ENCODE data around the gene TMPRSS2. TPM values are rescaled to one million over a fixed set of nuclear protein-coding genes. Genes with fewer than 3 reads are reported as not detected.

TMPRSS2 gene
- total and polyA plus RNA-seq, 4 donors: 0.41 to 0.89 (median 0.67) TPM

- DNase-seq (ENCODE audit: low read depth in 4 of 6, low spot score in 6 of 6): no peak
- no peak overlapping the region for H3K27ac ChIP-seq (ENCODE audit: low read depth, low read length)
- WGBS (ENCODE audit: insufficient coverage): 75% methylated on average over 7 of the region's 7 CpGs
Measured at GRCh38 chr21:41501919-41502318, 6.0 kb downstream of the TMPRSS2 start.

GRCh38 chr21:41500931-41501381 is 7.0 kb downstream of the TMPRSS2 start:
- 63% methylated on average over 3 of the region's 9 CpGs for WGBS (ENCODE audit: insufficient coverage)
- H3K36me3 ChIP-seq (ENCODE audit: control insufficient read depth, insufficient read depth, low read length): no peaks in the 10 kb centered on the region
- no peak for DNase-seq (ENCODE audit: low read depth in 4 of 6, low spot score in 6 of 6)
- H3K27me3 ChIP-seq (ENCODE audit: control insufficient read depth, insufficient read depth, low read length): peaks cover 14% of the 10 kb centered on the region
- H3K27ac ChIP-seq (ENCODE audit: low read depth, low read length): no peak overlapping the region
- H3K4me1 ChIP-seq (ENCODE audit: control insufficient read depth, insufficient read depth, low read length): no peaks in the 10 kb centered on the region
- no peaks in the 10 kb centered on the region for H3K9me3 ChIP-seq (ENCODE audit: control insufficient read depth, insufficient read depth, low read length)
- no peak overlapping the region for H3K4me3 ChIP-seq (ENCODE audit: low read depth, low read length)

More at GRCh38 chr21:41501919-41502318, 6.0 kb downstream of the TMPRSS2 start:
- H3K27me3 ChIP-seq (ENCODE audit: control insufficient read depth, insufficient read depth, low read length): peaks cover 23% of the 10 kb centered on the region
- no peak overlapping the region for H3K4me3 ChIP-seq (ENCODE audit: low read depth, low read length)
- peaks cover 3% of the 10 kb centered on the region for H3K4me1 ChIP-seq (ENCODE audit: control insufficient read depth, insufficient read depth, low read length)
- no peaks in the 10 kb centered on the region for H3K9me3 ChIP-seq (ENCODE audit: control insufficient read depth, insufficient read depth, low read length)
- H3K36me3 ChIP-seq (ENCODE audit: control insufficient read depth, insufficient read depth, low read length): no peaks in the 10 kb centered on the region

GRCh38 chr21:41500363-41500762 is 7.6 kb downstream of the TMPRSS2 start:
- DNase-seq (ENCODE audit: low read depth in 4 of 6, low spot score in 6 of 6): no peak
- Histone ChIP-seq H3K4me1 (ENCODE audit: control insufficient read depth, insufficient read depth, low read length) (no peaks in the 10 kb centered on the region), H3K36me3 (ENCODE audit: control insufficient read depth, insufficient read depth, low read length) (no peaks in the 10 kb centered on the region), H3K4me3 (ENCODE audit: low read depth, low read length) (no peak overlapping the region), H3K9me3 (ENCODE audit: control insufficient read depth, insufficient read depth, low read length) (no peaks in the 10 kb centered on the region), H3K27me3 (ENCODE audit: control insufficient read depth, insufficient read depth, low read length) (peaks cover 8% of the 10 kb centered on the region), H3K27ac (ENCODE audit: low read depth, low read length) (no peak overlapping the region)
- 74% methylated on average over 2 of the region's 6 CpGs for WGBS (ENCODE audit: insufficient coverage)

- Histone ChIP-seq H3K9me3 (ENCODE audit: control insufficient read depth, insufficient read depth, low read length) (no peaks in the 10 kb centered on the region), H3K4me3 (ENCODE audit: low read depth, low read length) (no peak overlapping the region), H3K4me1 (ENCODE audit: control insufficient read depth, insufficient read depth, low read length) (no peaks in the 10 kb centered on the region), H3K36me3 (ENCODE audit: control insufficient read depth, insufficient read depth, low read length) (no peaks in the 10 kb centered on the region), H3K27ac (ENCODE audit: low read depth, low read length) (no peak overlapping the region), H3K27me3 (ENCODE audit: control insufficient read depth, insufficient read depth, low read length) (peaks cover 4% of the 10 kb centered on the region)
- no peak for DNase-seq (ENCODE audit: low read depth in 4 of 6, low spot score in 6 of 6)
- WGBS (ENCODE audit: insufficient coverage): 100% methylated on average over 2 of the region's 2 CpGs
Measured at GRCh38 chr21:41499920-41500319, 8.0 kb downstream of the TMPRSS2 start.

GRCh38 chr21:41497788-41498187 is 10.2 kb downstream of the TMPRSS2 start:
- H3K4me3 ChIP-seq (ENCODE audit: low read depth, low read length): no peak overlapping the region
- WGBS (ENCODE audit: insufficient coverage): 100% methylated on average over 1 of the region's 8 CpGs
- no peak overlapping the region for H3K27ac ChIP-seq (ENCODE audit: low read depth, low read length)
- no peaks in the 10 kb centered on the region for H3K9me3 ChIP-seq (ENCODE audit: control insufficient read depth, insufficient read depth, low read length)
- DNase-seq (ENCODE audit: low read depth in 4 of 6, low spot score in 6 of 6): no peak
- H3K36me3 ChIP-seq (ENCODE audit: control insufficient read depth, insufficient read depth, low read length): no peaks in the 10 kb centered on the region
- no peaks in the 10 kb centered on the region for H3K27me3 ChIP-seq (ENCODE audit: control insufficient read depth, insufficient read depth, low read length)
- H3K4me1 ChIP-seq (ENCODE audit: control insufficient read depth, insufficient read depth, low read length): no peaks in the 10 kb centered on the region

- 93% methylated on average over 6 of the region's 6 CpGs for WGBS (ENCODE audit: insufficient coverage)
- Histone ChIP-seq H3K4me1 (ENCODE audit: control insufficient read depth, insufficient read depth, low read length) (no peaks in the 10 kb centered on the region), H3K9me3 (ENCODE audit: control insufficient read depth, insufficient read depth, low read length) (no peaks in the 10 kb centered on the region), H3K4me3 (ENCODE audit: low read depth, low read length) (no peak overlapping the region), H3K27me3 (ENCODE audit: control insufficient read depth, insufficient read depth, low read length) (no peaks in the 10 kb centered on the region), H3K27ac (ENCODE audit: low read depth, low read length) (no peak overlapping the region), H3K36me3 (ENCODE audit: control insufficient read depth, insufficient read depth, low read length) (no peaks in the 10 kb centered on the region)
- DNase-seq (ENCODE audit: low read depth in 4 of 6, low spot score in 6 of 6): no peak
Measured at GRCh38 chr21:41497008-41497407, 10.9 kb downstream of the TMPRSS2 start.

GRCh38 chr21:41494242-41494641 is 13.7 kb downstream of the TMPRSS2 start:
- no peak overlapping the region for H3K4me3 ChIP-seq (ENCODE audit: low read depth, low read length)
- 97% methylated on average over 11 of the region's 16 CpGs for WGBS (ENCODE audit: insufficient coverage)
- H3K36me3 ChIP-seq (ENCODE audit: control insufficient read depth, insufficient read depth, low read length): no peaks in the 10 kb centered on the region
- H3K27ac ChIP-seq (ENCODE audit: low read depth, low read length): no peak overlapping the region
- no peak for DNase-seq (ENCODE audit: low read depth in 4 of 6, low spot score in 6 of 6)
- H3K9me3 ChIP-seq (ENCODE audit: control insufficient read depth, insufficient read depth, low read length): no peaks in the 10 kb centered on the region
- no peaks in the 10 kb centered on the region for H3K27me3 ChIP-seq (ENCODE audit: control insufficient read depth, insufficient read depth, low read length)
- no peaks in the 10 kb centered on the region for H3K4me1 ChIP-seq (ENCODE audit: control insufficient read depth, insufficient read depth, low read length)

- no peaks in the 10 kb centered on the region for H3K27me3 ChIP-seq (ENCODE audit: control insufficient read depth, insufficient read depth, low read length)
- H3K9me3 ChIP-seq (ENCODE audit: control insufficient read depth, insufficient read depth, low read length): no peaks in the 10 kb centered on the region
- no peak overlapping the region for H3K27ac ChIP-seq (ENCODE audit: low read depth, low read length)
- H3K4me3 ChIP-seq (ENCODE audit: low read depth, low read length): no peak overlapping the region
- DNase-seq (ENCODE audit: low read depth in 4 of 6, low spot score in 6 of 6): no peak
- no peaks in the 10 kb centered on the region for H3K4me1 ChIP-seq (ENCODE audit: control insufficient read depth, insufficient read depth, low read length)
- no peaks in the 10 kb centered on the region for H3K36me3 ChIP-seq (ENCODE audit: control insufficient read depth, insufficient read depth, low read length)
- WGBS (ENCODE audit: insufficient coverage): 89% methylated on average over 3 of the region's 6 CpGs
Measured at GRCh38 chr21:41491412-41491811, 16.5 kb downstream of the TMPRSS2 start.

GRCh38 chr21:41490330-41490729 is 17.6 kb downstream of the TMPRSS2 start:
- H3K4me1 ChIP-seq (ENCODE audit: control insufficient read depth, insufficient read depth, low read length): no peaks in the 10 kb centered on the region
- no peak overlapping the region for H3K4me3 ChIP-seq (ENCODE audit: low read depth, low read length)
- H3K27ac ChIP-seq (ENCODE audit: low read depth, low read length): no peak overlapping the region
- DNase-seq (ENCODE audit: low read depth in 4 of 6, low spot score in 6 of 6): no peak
- no peaks in the 10 kb centered on the region for H3K9me3 ChIP-seq (ENCODE audit: control insufficient read depth, insufficient read depth, low read length)
- H3K36me3 ChIP-seq (ENCODE audit: control insufficient read depth, insufficient read depth, low read length): no peaks in the 10 kb centered on the region
- no peaks in the 10 kb centered on the region for H3K27me3 ChIP-seq (ENCODE audit: control insufficient read depth, insufficient read depth, low read length)
- 76% methylated on average over 3 of the region's 4 CpGs for WGBS (ENCODE audit: insufficient coverage)

- Histone ChIP-seq H3K4me1 (ENCODE audit: control insufficient read depth, insufficient read depth, low read length) (no peaks in the 10 kb centered on the region), H3K4me3 (ENCODE audit: low read depth, low read length) (no peak overlapping the region), H3K27ac (ENCODE audit: low read depth, low read length) (no peak overlapping the region), H3K36me3 (ENCODE audit: control insufficient read depth, insufficient read depth, low read length) (no peaks in the 10 kb centered on the region), H3K9me3 (ENCODE audit: control insufficient read depth, insufficient read depth, low read length) (no peaks in the 10 kb centered on the region), H3K27me3 (ENCODE audit: control insufficient read depth, insufficient read depth, low read length) (no peaks in the 10 kb centered on the region)
- WGBS (ENCODE audit: insufficient coverage): 74% methylated on average over 6 of the region's 7 CpGs
- DNase-seq (ENCODE audit: low read depth in 4 of 6, low spot score in 6 of 6): no peak
Measured at GRCh38 chr21:41489329-41489728, 18.6 kb downstream of the TMPRSS2 start.

Measured in spinal cord (tissue), 10 donors.